ENCODE results near the gene ZNF530. TPM values are rescaled to one million over a fixed set of nuclear protein-coding genes. Genes with fewer than 3 reads are reported as not detected.

ZNF530 gene
- total RNA-seq, 1 donor from 2014 or later: 3.2 TPM

DNA sequence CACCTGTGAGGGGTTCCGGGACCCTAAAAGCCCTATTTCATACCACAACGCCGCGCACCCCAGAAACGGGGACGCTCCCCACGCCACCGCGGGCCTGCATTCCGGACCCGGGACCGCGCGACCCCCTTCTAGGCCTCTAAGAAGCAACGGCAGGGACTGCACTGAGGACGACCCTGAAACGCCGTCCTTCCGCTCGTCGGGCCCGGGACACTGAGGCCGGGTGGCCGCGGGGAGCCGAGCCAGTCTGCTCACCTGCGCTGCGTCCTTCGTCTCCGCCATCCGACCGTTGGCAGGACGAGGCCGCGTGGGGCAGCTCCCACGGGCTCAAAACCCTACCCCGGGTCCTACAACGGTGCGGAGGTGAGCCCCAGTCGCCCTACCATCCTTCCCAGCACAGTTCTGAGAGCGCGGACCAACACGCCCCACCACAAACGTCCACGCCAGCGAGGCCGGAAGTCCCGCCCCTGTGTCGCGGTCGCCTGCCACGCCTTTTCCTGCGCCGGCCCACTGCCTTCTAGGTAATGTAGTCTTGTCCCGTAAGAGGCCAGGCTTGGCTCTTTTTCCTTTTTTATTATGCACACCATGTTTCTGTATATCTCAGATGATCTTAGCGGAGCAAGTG is 40.2 kb upstream of the ZNF530 start, which contains the start of gene ZNF550:
Gene ZNF550 (minus strand): TSS at position 460 of the 622 bp plus-strand sequence. CDS start 181 bp downstream, at position 279.
- peak; percentile 52 for DNase-seq (ENCODE audit: low read depth)
- peak within 1 kb of the TSS; percentile 95 for H3K4me3 ChIP-seq (ENCODE audit: low read depth, low read length)
- no peaks in the 10 kb centered on the region for H3K27me3 ChIP-seq (ENCODE audit: control insufficient read depth, insufficient read depth, low read length)
- TF ChIP-seq, protein P1, sequence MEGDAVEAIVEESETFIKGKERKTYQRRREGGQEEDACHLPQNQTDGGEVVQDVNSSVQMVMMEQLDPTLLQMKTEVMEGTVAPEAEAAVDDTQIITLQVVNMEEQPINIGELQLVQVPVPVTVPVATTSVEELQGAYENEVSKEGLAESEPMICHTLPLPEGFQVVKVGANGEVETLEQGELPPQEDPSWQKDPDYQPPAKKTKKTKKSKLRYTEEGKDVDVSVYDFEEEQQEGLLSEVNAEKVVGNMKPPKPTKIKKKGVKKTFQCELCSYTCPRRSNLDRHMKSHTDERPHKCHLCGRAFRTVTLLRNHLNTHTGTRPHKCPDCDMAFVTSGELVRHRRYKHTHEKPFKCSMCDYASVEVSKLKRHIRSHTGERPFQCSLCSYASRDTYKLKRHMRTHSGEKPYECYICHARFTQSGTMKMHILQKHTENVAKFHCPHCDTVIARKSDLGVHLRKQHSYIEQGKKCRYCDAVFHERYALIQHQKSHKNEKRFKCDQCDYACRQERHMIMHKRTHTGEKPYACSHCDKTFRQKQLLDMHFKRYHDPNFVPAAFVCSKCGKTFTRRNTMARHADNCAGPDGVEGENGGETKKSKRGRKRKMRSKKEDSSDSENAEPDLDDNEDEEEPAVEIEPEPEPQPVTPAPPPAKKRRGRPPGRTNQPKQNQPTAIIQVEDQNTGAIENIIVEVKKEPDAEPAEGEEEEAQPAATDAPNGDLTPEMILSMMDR (IDR thresholded peaks at IDR 0.05; ENCODE audit: insufficient read depth, low read length, poor library complexity, severe bottlenecking): no peak
- peaks cover 3% of the 10 kb centered on the region for H3K36me3 ChIP-seq (ENCODE audit: control insufficient read depth, insufficient read depth, low read length)

DNA sequence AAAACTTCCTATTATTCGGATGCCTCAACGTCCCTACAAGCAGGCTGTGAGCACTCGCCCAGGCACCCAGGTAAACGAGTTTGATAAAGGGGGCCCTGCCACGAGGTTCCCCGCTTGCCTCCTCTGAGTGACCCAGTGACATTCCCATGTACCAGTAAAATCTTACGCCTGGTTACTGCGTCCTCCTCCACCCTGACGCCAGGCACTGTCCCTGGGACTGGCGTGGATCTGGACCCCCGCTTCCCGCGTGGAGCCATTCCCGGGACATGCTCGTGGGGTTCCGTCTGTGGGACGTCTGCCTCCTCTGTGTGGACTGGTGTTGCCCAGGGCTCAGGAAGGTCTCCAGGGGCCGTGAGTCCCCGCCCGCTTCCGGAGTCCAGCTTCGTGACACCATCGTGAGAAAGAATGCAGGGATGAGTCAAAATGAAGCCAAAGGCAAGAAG is 39.6 kb upstream of the ZNF530 start:
- DNase-seq (ENCODE audit: low read depth): no peak
- peak overlapping the region; percentile 95 for H3K4me3 ChIP-seq (ENCODE audit: low read depth, low read length)

DNA sequence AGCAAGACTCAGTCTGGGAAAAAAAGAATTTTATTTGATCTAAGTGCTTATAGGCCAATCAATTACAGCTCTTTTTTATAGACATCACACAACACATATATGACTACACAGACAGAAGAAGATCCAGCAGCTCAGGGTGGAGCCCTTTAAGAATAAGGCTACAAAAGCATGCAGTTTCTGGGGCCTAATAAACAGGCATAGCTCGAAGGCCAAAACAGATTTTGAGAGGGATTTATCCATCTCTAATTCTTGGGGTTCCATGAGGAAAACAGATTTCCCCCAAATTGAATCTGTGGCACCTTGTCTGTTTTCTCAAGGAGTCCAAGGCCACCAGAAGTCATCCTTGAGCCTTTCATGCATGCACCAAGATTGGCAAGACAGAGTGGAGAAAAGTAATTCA is 36.1 kb upstream of the ZNF530 start:
- H3K4me3 ChIP-seq (ENCODE audit: low read depth, low read length): no peak overlapping the region
- no peaks in the 10 kb centered on the region for H3K36me3 ChIP-seq (ENCODE audit: control insufficient read depth, insufficient read depth, low read length)
- no peak for DNase-seq (ENCODE audit: low read depth)
- no peaks in the 10 kb centered on the region for H3K27me3 ChIP-seq (ENCODE audit: control insufficient read depth, insufficient read depth, low read length)
- TF ChIP-seq, protein P1 (IDR thresholded peaks at IDR 0.05; ENCODE audit: insufficient read depth, low read length, poor library complexity, severe bottlenecking): no peak

More for the DNA sequence above, 39.6 kb upstream of the ZNF530 start:
- TF ChIP-seq, protein P1 (IDR thresholded peaks at IDR 0.05; ENCODE audit: insufficient read depth, low read length, poor library complexity, severe bottlenecking): no peak
- H3K36me3 ChIP-seq (ENCODE audit: control insufficient read depth, insufficient read depth, low read length): peaks cover 3% of the 10 kb centered on the region
- H3K27me3 ChIP-seq (ENCODE audit: control insufficient read depth, insufficient read depth, low read length): no peaks in the 10 kb centered on the region

DNA sequence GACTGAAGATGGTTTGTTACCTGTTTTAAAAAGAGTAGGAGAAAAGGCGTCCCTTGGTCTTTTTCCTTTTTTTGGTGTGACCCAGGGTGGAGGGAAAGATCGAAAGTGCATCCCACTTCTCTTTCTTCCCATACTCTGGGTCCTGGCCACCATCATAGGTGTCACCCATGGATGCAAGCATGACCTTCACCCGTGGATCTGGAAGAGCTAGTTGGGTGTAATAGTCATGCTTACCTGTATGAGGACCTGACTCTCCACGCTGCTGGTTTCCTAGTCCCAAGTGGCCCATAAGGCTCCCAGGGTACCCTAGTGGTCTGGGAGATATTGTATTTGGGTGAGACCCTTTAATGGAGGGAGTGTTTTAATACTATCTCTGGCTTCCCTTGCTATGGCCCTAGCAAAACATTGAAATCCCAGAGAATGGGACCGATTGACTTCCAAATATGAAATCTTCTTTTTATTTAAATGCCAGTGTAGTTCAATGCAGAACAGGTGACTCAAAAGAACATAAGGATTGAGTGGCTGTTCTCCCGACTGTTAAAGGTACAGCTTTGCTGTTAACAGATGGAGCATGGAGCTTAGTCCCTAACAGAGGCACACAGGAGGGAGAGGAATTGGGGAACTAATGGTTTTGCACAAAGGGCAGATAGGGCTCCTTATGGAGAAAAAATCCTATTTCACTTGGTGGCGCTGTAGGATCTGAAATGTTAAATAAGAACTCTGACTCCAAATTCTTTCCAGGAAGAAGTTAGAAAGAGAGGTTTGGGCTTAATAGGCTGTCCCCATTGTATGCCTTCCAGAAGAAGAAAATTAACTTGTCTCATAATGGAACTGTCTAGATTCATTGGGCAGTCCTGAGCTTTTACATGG is 33.1 kb upstream of the ZNF530 start:
- no peaks in the 10 kb centered on the region for H3K27me3 ChIP-seq (ENCODE audit: control insufficient read depth, insufficient read depth, low read length)
- no peak for DNase-seq (ENCODE audit: low read depth)

DNA sequence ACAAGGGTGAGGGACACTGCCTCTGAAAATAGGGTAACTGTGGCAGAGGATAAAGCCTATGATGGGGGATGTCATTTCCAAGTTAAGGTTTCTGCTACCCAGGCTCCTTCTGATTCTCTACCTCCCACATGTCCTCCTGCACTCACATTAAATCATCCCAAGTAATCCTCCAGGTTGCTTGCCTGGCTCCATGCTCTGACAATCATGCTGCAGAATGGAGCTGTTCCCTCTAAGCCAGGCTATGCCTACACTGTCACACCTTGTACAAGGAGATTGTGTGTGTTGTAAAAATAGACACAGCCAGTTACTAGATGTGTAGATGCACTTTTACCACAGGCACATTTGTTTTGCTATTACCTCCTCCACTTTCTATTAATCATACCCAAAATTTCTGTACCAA is 29.0 kb upstream of the ZNF530 start:
- Histone ChIP-seq H3K27me3 (ENCODE audit: control insufficient read depth, insufficient read depth, low read length) (no peaks in the 10 kb centered on the region), H3K4me3 (ENCODE audit: low read depth, low read length) (no peak overlapping the region), H3K36me3 (ENCODE audit: control insufficient read depth, insufficient read depth, low read length) (peaks cover 3% of the 10 kb centered on the region)
- no peak for DNase-seq (ENCODE audit: low read depth)
- TF ChIP-seq, protein P1 (IDR thresholded peaks at IDR 0.05; ENCODE audit: insufficient read depth, low read length, poor library complexity, severe bottlenecking): no peak

More for the DNA sequence above, 33.1 kb upstream of the ZNF530 start:
- TF ChIP-seq, protein P1 (IDR thresholded peaks at IDR 0.05; ENCODE audit: insufficient read depth, low read length, poor library complexity, severe bottlenecking): no peak
- H3K4me3 ChIP-seq (ENCODE audit: low read depth, low read length): no peak overlapping the region
- H3K36me3 ChIP-seq (ENCODE audit: control insufficient read depth, insufficient read depth, low read length): no peaks in the 10 kb centered on the region

Data from kidney epithelial cell (primary cell).